Activated CD8-positive, alpha-beta T cell treated with anti-CD3 and anti-CD28 coated beads for 36 hours (primary cell): Measurements from ENCODE around the gene MESP2. TPM values are rescaled to one million over a fixed set of nuclear protein-coding genes. Genes with fewer than 3 reads are reported as not detected.
A peak's percentile ranks its signal among the peaks of the same experiment; 100 is the strongest.

Experiments used
- ATAC-seq: fragments of 200-7000 bp; cut with Tn5 transposase; one replicate; pipeline ENCODE4 v1.10.0; 2021; ENCODE audit warnings: mild to moderate bottlenecking, moderate library complexity
- CTCF ChIA-PET: fragments of 350-600 bp; sonication (Branson Sonifier 250); formaldehyde crosslinking; loops from one replicate; lab custom pipeline; 2021; ENCODE audit warnings: antibody characterized with exemption; lab: Charles Lee
- POLR2A ChIA-PET: fragments of 350-600 bp; sonication (Branson Sonifier 250); formaldehyde crosslinking; loops from one replicate; lab custom pipeline; 2021; ENCODE audit warnings: antibody characterized with exemption; lab: Charles Lee
- DNase-seq: peaks from one replicate; pipeline ENCODE4 v3.0.0-alpha.2; 2020
- H3K27ac Mint-ChIP-seq: one replicate; pipeline ENCODE4 v1.8.0; 2021; ENCODE audit warnings: mild to moderate bottlenecking, mixed read lengths
- H3K27me3 Mint-ChIP-seq: one replicate; pipeline ENCODE4 v1.8.0; 2021; ENCODE audit warnings: mixed read lengths
- H3K36me3 Mint-ChIP-seq: one replicate; pipeline ENCODE4 v1.8.0; 2021; ENCODE audit warnings: low read depth, mixed read lengths
- H3K4me1 Mint-ChIP-seq: one replicate; pipeline ENCODE4 v1.8.0; 2021; ENCODE audit warnings: low read depth, mixed read lengths
- H3K4me3 Mint-ChIP-seq: one replicate; pipeline ENCODE4 v1.8.0; 2021; ENCODE audit warnings: mild to moderate bottlenecking, moderate library complexity, mixed read lengths
- H3K9me3 Mint-ChIP-seq: one replicate; pipeline ENCODE4 v1.8.0; 2021; ENCODE audit warnings: mixed read lengths
- intact Hi-C: fragments of 100-400 bp; cut with micrococcal nuclease; formaldehyde crosslinking; loops from one replicate; pipeline ENCODE4 v1.10.0; 2022
- total RNA-seq, 2 experiments: library from RNA; stranded (reverse); gene quantifications; one replicate each; pipeline ENCODE4 v1.2.3, GENCODE V29; 2021
- TF ChIP-seq, protein P1 (sequence below): fragments of 200-600 bp; IDR thresholded peaks from one replicate; pipeline ENCODE4 v1.8.0; 2022; ENCODE audit warnings: antibody characterized with exemption, mild to moderate bottlenecking

The MESP2 gene
- total RNA-seq, 2 experiments from 2014 or later = not detected

DNA sequence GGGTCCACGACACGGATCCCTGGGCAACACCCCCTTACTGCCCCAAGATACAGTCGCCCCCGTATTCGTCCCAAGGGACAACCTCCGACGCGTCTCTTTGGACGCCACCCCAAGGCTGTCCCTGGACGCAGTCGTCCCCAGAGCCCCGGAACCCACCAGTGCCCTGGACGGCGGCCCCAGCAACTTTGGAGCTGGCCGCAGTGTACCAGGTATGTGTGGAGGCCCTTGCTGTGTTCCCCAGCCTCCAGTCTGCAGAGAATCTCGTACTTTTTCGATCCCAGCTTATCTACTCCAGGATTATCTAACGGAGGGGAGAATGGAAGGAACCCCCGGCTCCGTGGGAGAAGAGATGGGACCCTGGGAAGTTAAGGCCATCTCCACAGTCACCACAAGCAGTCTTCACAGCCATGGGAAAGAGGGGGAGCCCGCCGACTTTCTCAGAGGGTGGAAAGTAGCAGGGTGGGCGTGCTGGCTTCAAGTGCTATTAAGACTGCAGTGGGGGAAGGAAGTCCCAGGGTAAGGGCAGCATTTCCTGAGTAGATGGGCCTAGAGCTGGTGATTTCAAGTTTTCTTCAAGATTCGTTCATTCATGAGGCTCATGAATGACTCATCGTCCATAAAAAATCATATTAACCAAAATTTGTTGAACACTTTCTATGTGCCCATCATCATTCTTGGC lies 1.1 kb downstream of the MESP2 start:
- TF ChIP-seq, protein P1, sequence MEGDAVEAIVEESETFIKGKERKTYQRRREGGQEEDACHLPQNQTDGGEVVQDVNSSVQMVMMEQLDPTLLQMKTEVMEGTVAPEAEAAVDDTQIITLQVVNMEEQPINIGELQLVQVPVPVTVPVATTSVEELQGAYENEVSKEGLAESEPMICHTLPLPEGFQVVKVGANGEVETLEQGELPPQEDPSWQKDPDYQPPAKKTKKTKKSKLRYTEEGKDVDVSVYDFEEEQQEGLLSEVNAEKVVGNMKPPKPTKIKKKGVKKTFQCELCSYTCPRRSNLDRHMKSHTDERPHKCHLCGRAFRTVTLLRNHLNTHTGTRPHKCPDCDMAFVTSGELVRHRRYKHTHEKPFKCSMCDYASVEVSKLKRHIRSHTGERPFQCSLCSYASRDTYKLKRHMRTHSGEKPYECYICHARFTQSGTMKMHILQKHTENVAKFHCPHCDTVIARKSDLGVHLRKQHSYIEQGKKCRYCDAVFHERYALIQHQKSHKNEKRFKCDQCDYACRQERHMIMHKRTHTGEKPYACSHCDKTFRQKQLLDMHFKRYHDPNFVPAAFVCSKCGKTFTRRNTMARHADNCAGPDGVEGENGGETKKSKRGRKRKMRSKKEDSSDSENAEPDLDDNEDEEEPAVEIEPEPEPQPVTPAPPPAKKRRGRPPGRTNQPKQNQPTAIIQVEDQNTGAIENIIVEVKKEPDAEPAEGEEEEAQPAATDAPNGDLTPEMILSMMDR = no peak
- peaks cover 5% of the 10 kb centered on the region for H3K4me1 Mint-ChIP-seq
- H3K4me3 Mint-ChIP-seq = peak overlapping the region; percentile 1
- ChIA-PET POLR2A (no interaction called here), CTCF (interaction anchor here (1.8 to 2.6 kb wide), 2 partner anchors 16 to 294 kb away, joined by 4 to 10 read pairs; no protein-coding TSS in a partner anchor)
- no peak overlapping the region for H3K27ac Mint-ChIP-seq
- H3K9me3 Mint-ChIP-seq = no peaks in the 10 kb centered on the region
- ATAC-seq (no peak), DNase-seq (no peak)
- no peaks in the 10 kb centered on the region for H3K36me3 Mint-ChIP-seq
- intact Hi-C loops = no loop called here
- peaks cover 21% of the 10 kb centered on the region for H3K27me3 Mint-ChIP-seq

DNA sequence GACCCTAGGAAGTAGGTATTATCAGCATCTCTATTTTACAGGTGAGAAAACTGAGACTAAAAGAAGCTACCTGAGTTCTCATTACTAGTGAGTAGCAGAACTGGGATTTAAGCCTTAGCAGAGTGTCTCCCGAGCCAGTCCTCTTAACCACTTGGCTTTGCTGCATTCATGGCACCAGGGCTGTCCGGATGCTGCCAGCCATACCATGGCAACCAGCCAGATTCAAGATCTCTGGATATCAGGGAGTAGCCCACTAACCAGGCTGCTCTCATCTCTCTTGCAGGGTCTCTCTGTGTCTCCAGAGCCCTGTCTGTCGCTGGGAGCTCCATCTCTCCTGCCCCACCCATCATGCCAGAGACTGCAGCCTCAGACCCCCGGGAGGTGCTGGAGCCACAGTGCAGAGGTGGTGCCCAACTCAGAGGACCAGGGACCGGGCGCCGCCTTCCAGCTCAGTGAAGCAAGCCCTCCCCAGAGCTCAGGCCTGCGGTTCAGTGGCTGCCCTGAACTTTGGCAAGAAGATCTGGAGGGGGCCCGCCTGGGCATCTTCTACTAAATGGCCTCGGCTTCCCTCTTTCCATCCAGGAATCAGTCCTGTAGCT lies 1.7 kb downstream of the MESP2 start:
- intact Hi-C loops = no loop called here

DNA sequence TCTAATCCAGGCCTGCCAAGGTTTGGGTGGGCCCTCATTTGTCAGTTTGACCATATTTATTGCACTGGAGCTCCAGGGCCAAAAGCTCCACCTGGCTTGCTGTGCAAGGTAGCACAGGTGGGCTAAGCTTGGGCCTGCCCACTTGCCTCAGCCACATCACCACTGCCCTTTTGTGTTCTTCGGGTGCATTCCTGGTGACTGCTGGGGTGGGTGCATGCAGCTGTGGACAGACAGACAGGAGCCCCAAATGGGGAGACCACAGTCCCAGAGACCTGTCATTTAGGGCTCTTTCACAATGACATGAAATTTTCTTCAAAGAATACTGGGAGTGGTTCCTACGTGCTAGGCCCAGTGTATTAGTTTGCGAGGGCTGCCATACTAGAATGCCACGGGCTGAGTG lies 2.7 kb downstream of the MESP2 start:
- TF ChIP-seq, protein P1 = no peak
- Mint-ChIP-seq H3K4me3 (no peak overlapping the region), H3K27ac (no peak overlapping the region), H3K4me1 (peaks cover 5% of the 10 kb centered on the region), H3K9me3 (no peaks in the 10 kb centered on the region), H3K27me3 (peaks cover 21% of the 10 kb centered on the region), H3K36me3 (no peaks in the 10 kb centered on the region)
- CTCF ChIA-PET = interaction anchor here (2.6 kb wide), 1 partner anchor 18 kb away, joined by 10 read pairs; no protein-coding TSS in a partner anchor
- intact Hi-C loops = no loop called here
- DNase-seq (no peak), ATAC-seq (no peak)
- POLR2A ChIA-PET = no interaction called here

More for the DNA sequence above, 1.7 kb downstream of the MESP2 start:
- ChIA-PET CTCF (interaction anchor here (1.8 to 2.6 kb wide), 2 partner anchors 17 to 293 kb away, joined by 4 to 10 read pairs; no protein-coding TSS in a partner anchor), POLR2A (no interaction called here)
- peaks cover 21% of the 10 kb centered on the region for H3K27me3 Mint-ChIP-seq
- DNase-seq (no peak), ATAC-seq (no peak)
- H3K9me3 Mint-ChIP-seq = no peaks in the 10 kb centered on the region
- TF ChIP-seq, protein P1 = no peak
- no peak overlapping the region for H3K27ac Mint-ChIP-seq
- H3K36me3 Mint-ChIP-seq = no peaks in the 10 kb centered on the region
- no peak overlapping the region for H3K4me3 Mint-ChIP-seq
- peaks cover 5% of the 10 kb centered on the region for H3K4me1 Mint-ChIP-seq

DNA sequence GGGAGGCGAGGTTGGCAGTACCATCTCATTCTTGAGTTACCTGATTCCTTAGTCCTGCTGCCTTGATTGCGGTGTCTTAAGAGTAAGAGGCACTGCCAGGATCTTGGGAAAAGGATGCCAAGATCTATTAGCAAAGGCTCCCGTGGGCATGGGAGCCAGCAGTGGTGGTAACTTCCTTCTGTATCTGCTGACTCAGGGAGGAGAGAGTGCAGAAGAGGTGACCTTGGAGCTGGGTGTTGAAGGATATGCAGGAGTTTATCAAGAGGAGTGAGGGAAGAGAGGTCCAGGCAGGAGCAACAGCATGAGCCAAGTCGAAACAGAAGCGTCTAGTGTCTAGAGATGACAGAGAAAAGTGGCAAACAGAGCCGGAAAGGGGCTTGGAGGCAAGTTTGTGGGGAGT lies 4.5 kb downstream of the MESP2 start:
- no peaks in the 10 kb centered on the region for H3K9me3 Mint-ChIP-seq
- H3K4me1 Mint-ChIP-seq = peaks cover 5% of the 10 kb centered on the region
- ATAC-seq (no peak), DNase-seq (no peak)
- H3K27ac Mint-ChIP-seq = no peak overlapping the region
- peaks cover 19% of the 10 kb centered on the region for H3K27me3 Mint-ChIP-seq
- POLR2A ChIA-PET = no interaction called here
- no peak overlapping the region for H3K4me3 Mint-ChIP-seq
- intact Hi-C loops = no loop called here
- TF ChIP-seq, protein P1 = no peak
- H3K36me3 Mint-ChIP-seq = no peaks in the 10 kb centered on the region
- CTCF ChIA-PET = interaction anchor here (1.5 kb wide), 1 partner anchor 19 kb away, joined by 7 read pairs; no protein-coding TSS in a partner anchor

DNA sequence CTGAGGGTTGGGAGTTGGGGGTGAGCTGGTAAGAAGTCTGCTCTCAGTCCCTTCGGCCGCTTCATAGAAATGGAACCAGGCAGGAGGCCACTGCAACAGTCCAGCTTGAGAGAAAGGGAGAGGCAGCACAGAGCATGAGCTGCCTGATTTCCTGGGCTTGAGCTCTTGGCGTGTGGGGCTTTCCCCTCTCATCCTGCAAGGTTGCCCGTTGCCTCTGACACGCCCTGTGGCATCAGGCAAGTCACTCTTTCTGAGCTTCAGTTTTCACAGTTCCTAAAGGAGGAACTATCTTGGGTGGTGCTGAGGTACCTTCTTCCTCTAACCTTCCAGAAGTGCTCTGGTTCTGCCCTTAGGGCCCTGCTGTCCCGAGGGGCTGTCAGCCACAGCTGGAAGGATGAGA lies 4.9 kb downstream of the MESP2 start:
- ChIA-PET POLR2A (no interaction called here), CTCF (interaction anchor here (1.5 kb wide), 1 partner anchor 20 kb away, joined by 7 read pairs; no protein-coding TSS in a partner anchor)
- Mint-ChIP-seq H3K4me3 (no peak overlapping the region), H3K27ac (no peak overlapping the region), H3K9me3 (no peaks in the 10 kb centered on the region), H3K27me3 (peaks cover 18% of the 10 kb centered on the region), H3K4me1 (peaks cover 5% of the 10 kb centered on the region), H3K36me3 (no peaks in the 10 kb centered on the region)
- intact Hi-C loops = no loop called here
- TF ChIP-seq, protein P1 = no peak
- DNase-seq = peak; percentile 42
- peak; percentile 67 for ATAC-seq
